ENCODE measurements around the gene ACSS1.

DNA sequence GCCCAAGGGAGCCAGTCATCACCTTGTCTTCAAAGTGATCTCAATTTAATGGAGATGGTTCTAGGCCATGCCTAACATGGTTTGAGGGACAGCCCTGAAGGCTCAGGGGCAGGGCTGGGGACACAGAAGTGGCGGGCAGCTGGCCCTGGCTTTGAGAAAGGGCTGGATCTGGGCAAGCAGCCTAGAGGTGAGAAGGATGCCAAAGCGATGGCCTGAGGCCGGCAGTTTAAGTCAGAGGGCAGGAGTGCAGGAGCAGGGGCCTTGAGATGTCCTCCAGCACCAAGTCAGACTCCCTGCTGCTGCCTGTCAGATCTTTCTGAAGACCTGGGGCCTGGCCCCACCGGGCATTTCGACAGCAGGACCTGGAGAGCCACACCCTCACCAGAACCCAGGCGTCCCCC is 37.0 kb downstream of the ACSS1 start:
- no peak for TF ChIP-seq CTCF (IDR thresholded peaks at IDR 0.05)
- no peak for TF ChIP-seq NFATC4 (CRISPR knock-in tag; IDR thresholded peaks at IDR 0.05)
- no peak for TF ChIP-seq ATF1 (CRISPR knock-in tag; IDR thresholded peaks at IDR 0.05)
- no peak for TF ChIP-seq CBFB (CRISPR knock-in tag; IDR thresholded peaks at IDR 0.05; ENCODE audit: low read depth)
- TF ChIP-seq ATF6 (CRISPR knock-in tag; IDR thresholded peaks at IDR 0.05), result no peak
- no peak for TF ChIP-seq TEAD4 (CRISPR knock-in tag; IDR thresholded peaks at IDR 0.05)
- no peak for TF ChIP-seq ETV6 (CRISPR knock-in tag; IDR thresholded peaks at IDR 0.05)
- no peak for TF ChIP-seq PRRX2 (CRISPR knock-in tag; IDR thresholded peaks at IDR 0.05)

All from WTC11 (cell line).